PC-9 (cell line): Measurements from ENCODE around the gene GPR78. TPM values are rescaled to one million over a fixed set of nuclear protein-coding genes. Genes with fewer than 3 reads are reported as not detected.

Experiments
- BruUV-seq: library from RNA; stranded (reverse); fragments of 400-500 nt; replicated peaks from 2 replicates; lab custom pipeline; 2021; lab: Mats Ljungman, UMichigan
- CTCF ChIA-PET: fragments of 300-600 bp; sonication (Branson Sonifier 250); formaldehyde crosslinking; loops from one replicate; lab custom pipeline; 2022; ENCODE audit warnings: antibody characterized with exemption; lab: Charles Lee
- POLR2A ChIA-PET: fragments of 300-600 bp; sonication (Branson Sonifier 250); formaldehyde crosslinking; loops from one replicate; lab custom pipeline; 2022; ENCODE audit warnings: antibody characterized with exemption; ENCODE audit not compliant: unreplicated experiment; lab: Charles Lee
- DNase-seq, 2 experiments: peaks; one replicate each; pipeline versions ENCODE4 v3.0.0 to v3.0.0-alpha.2; 2015 to 2022; ENCODE audit warnings: mixed read lengths in 1 of 2
- H2AFZ ChIP-seq: fragments of 200-600 bp; sonication (generic); 2 replicates; pipeline ENCODE4 v1.8.1; 2017; ENCODE audit warnings: antibody characterized with exemption
- H3F3A ChIP-seq: fragments of 200-600 bp; sonication (generic); 2 replicates; pipeline ENCODE4 v1.8.1; 2017; ENCODE audit warnings: antibody characterized with exemption, mild to moderate bottlenecking, low read depth; ENCODE audit not compliant: insufficient read depth
- H3K27ac ChIP-seq: fragments of 200-600 bp; sonication (generic); 2 replicates; pipeline ENCODE4 v1.6.1; 2016; ENCODE audit warnings: mixed run types
- H3K27me3 ChIP-seq: fragments of 200-600 bp; sonication (generic); 2 replicates; pipeline ENCODE4 v1.6.1; 2016; ENCODE audit warnings: low read depth, mixed run types; ENCODE audit not compliant: insufficient read depth
- H3K36me3 ChIP-seq: fragments of 200-600 bp; sonication (generic); 2 replicates; pipeline ENCODE4 v1.6.1; 2016; ENCODE audit warnings: low read depth, mixed run types
- H3K4me1 ChIP-seq: fragments of 200-600 bp; sonication (generic); replicated peaks from 2 replicates; pipeline ENCODE4 v1.6.1; 2016; ENCODE audit warnings: mixed run types; ENCODE audit not compliant: insufficient read depth
- H3K4me2 ChIP-seq: fragments of 200-600 bp; sonication (generic); 2 replicates; pipeline ENCODE4 v1.6.1; 2017; ENCODE audit warnings: mixed run types
- H3K4me3 ChIP-seq: fragments of 200-600 bp; sonication (generic); 2 replicates; pipeline ENCODE4 v1.6.1; 2016; ENCODE audit warnings: mixed run types
- H3K79me2 ChIP-seq: fragments of 200-600 bp; sonication (generic); 2 replicates; pipeline ENCODE4 v1.6.1; 2017; ENCODE audit warnings: low read depth, mixed run types
- H3K9me2 ChIP-seq: fragments of 200-600 bp; sonication (generic); 2 replicates; pipeline ENCODE4 v1.8.1; 2017; ENCODE audit warnings: mild to moderate bottlenecking; ENCODE audit not compliant: insufficient read depth
- H3K9me3 ChIP-seq: fragments of 200-600 bp; sonication (generic); 2 replicates; pipeline ENCODE4 v1.8.1; 2016; ENCODE audit warnings: low read depth; ENCODE audit not compliant: insufficient read depth
- H4K20me1 ChIP-seq: fragments of 200-600 bp; sonication (generic); 2 replicates; pipeline ENCODE4 v1.8.1; 2017; ENCODE audit not compliant: insufficient read depth
- CTCF ChIP-seq: fragments of 200-600 bp; sonication (generic); conservative IDR thresholded peaks from 2 replicates; pipeline ENCODE4 v1.6.1; 2017; ENCODE audit warnings: mixed run types, antibody characterized with exemption, mild to moderate bottlenecking, moderate library complexity
- EZH2 ChIP-seq: fragments of 200-600 bp; sonication (generic); IDR thresholded peaks from 2 replicates; pipeline ENCODE4 v1.8.0; 2017; ENCODE audit warnings: antibody characterized with exemption, low read depth
- intact Hi-C: fragments of 100-400 bp; cut with micrococcal nuclease; formaldehyde crosslinking; loops from one replicate; pipeline ENCODE4 v1.10.0; 2022; ENCODE audit not compliant: unreplicated experiment
- total RNA-seq: library from RNA; stranded (reverse); gene quantifications from 2 replicates; pipeline ENCODE4 v1.2.3, GENCODE V29; 2021

Gene GPR78
- total RNA-seq, 1 experiment from 2014 or later: 56.6 TPM

- no peaks in the 10 kb centered on the region for H3K9me2 ChIP-seq
- no peak for DNase-seq
- H2AFZ ChIP-seq: no peak overlapping the region
- no peak for TF ChIP-seq EZH2
- no peak for TF ChIP-seq CTCF
- no peak overlapping the region for H3K4me2 ChIP-seq
- no peaks in the 10 kb centered on the region for H3F3A ChIP-seq
- ChIA-PET CTCF (no interaction called here), POLR2A (no interaction called here)
- H3K79me2 ChIP-seq: no peaks in the 10 kb centered on the region
- H3K4me3 ChIP-seq: no peak overlapping the region
- no TSS peak for BruUV-seq
- H3K27me3 ChIP-seq: no peaks in the 10 kb centered on the region
- no peaks in the 10 kb centered on the region for H3K36me3 ChIP-seq
- H3K9me3 ChIP-seq: no peaks in the 10 kb centered on the region
- no peaks in the 10 kb centered on the region for H3K4me1 ChIP-seq
- intact Hi-C loops: no loop called here
- H3K27ac ChIP-seq: no peak overlapping the region
- no peaks in the 10 kb centered on the region for H4K20me1 ChIP-seq
These were observed 36.0 kb downstream of the GPR78 start for GRCh38 chr4:8615921-8616787.

GRCh38 chr4:8616831-8617230 is 36.6 kb downstream of the GPR78 start:
- H3K4me3 ChIP-seq: no peak overlapping the region
- no peaks in the 10 kb centered on the region for H3K4me1 ChIP-seq
- no TSS peak for BruUV-seq
- no peaks in the 10 kb centered on the region for H3K79me2 ChIP-seq
- H3F3A ChIP-seq: no peaks in the 10 kb centered on the region
- TF ChIP-seq EZH2 (no peak), CTCF (no peak)
- no peak overlapping the region for H3K4me2 ChIP-seq
- no peaks in the 10 kb centered on the region for H3K36me3 ChIP-seq
- ChIA-PET POLR2A (no interaction called here), CTCF (no interaction called here)
- H3K27me3 ChIP-seq: no peaks in the 10 kb centered on the region
- no peak for DNase-seq
- intact Hi-C loops: no loop called here
- H3K9me3 ChIP-seq: no peaks in the 10 kb centered on the region
- H4K20me1 ChIP-seq: no peaks in the 10 kb centered on the region
- no peaks in the 10 kb centered on the region for H3K9me2 ChIP-seq
- H3K27ac ChIP-seq: no peak overlapping the region
- no peak overlapping the region for H2AFZ ChIP-seq

GRCh38 chr4:8617486-8618040 is 37.4 kb downstream of the GPR78 start:
- Histone ChIP-seq H3K4me1 (no peaks in the 10 kb centered on the region), H3K36me3 (no peaks in the 10 kb centered on the region), H3K27me3 (no peaks in the 10 kb centered on the region), H3K4me2 (no peak overlapping the region), H2AFZ (no peak overlapping the region), H4K20me1 (no peaks in the 10 kb centered on the region), H3F3A (no peaks in the 10 kb centered on the region), H3K9me2 (no peaks in the 10 kb centered on the region), H3K9me3 (no peaks in the 10 kb centered on the region), H3K27ac (no peak overlapping the region), H3K79me2 (no peaks in the 10 kb centered on the region), H3K4me3 (no peak overlapping the region)
- BruUV-seq: no TSS peak
- TF ChIP-seq CTCF (no peak), EZH2 (no peak)
- POLR2A ChIA-PET: no interaction called here
- CTCF ChIA-PET: interaction anchor here (0.7 kb wide), 1 partner anchor 145 kb away, joined by 10 read pairs; no protein-coding TSS in a partner anchor
- intact Hi-C loops: no loop called here
- no peak for DNase-seq
